ENCODE results near the gene DSE. TPM values are rescaled to one million over a fixed set of nuclear protein-coding genes. Genes with fewer than 3 reads are reported as not detected.
A peak's percentile ranks its signal among the peaks of the same experiment; 100 is the strongest.

DSE gene
- polyA plus RNA-seq, 2 of the 4 experiments (the other 2 are of a cell fraction) = 20.2 to 22.7 TPM

- TF ChIP-seq PBX3 (IDR thresholded peaks at IDR 0.05) (no peak), RAD21 (conservative IDR thresholded peaks at IDR 0.05 in 1 of 2, IDR thresholded peaks at IDR 0.05 in 1 of 2) (no peak)
- TF ChIP-seq, protein P1, sequence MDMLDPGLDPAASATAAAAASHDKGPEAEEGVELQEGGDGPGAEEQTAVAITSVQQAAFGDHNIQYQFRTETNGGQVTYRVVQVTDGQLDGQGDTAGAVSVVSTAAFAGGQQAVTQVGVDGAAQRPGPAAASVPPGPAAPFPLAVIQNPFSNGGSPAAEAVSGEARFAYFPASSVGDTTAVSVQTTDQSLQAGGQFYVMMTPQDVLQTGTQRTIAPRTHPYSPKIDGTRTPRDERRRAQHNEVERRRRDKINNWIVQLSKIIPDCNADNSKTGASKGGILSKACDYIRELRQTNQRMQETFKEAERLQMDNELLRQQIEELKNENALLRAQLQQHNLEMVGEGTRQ (IDR thresholded peaks at IDR 0.05) = no peak
- Histone ChIP-seq H3K4me1 (peaks cover 37% of the 10 kb centered on the region), H3K4me2 (peak overlapping the region; percentile 49), H3K4me3 (no peak overlapping the region), H3K27ac (peak overlapping the region in 1 of 2 experiments; percentile 68; a peak in 1 of 6 replicates), H3K9me3 (no peaks in the 10 kb centered on the region)
- DNase-seq (ENCODE audit: low read depth in 1 of 2, low spot score in 1 of 2) (no peak), FAIRE-seq (no peak), ATAC-seq (no peak)
- CTCF ChIA-PET = no interaction called here
- WGBS (ENCODE audit: missing lambda C conversion rate) = 14% methylated on average over 3 of the region's 3 CpGs
- POLR2A ChIA-PET = no interaction called here
These were observed 10.3 kb downstream of the DSE start for GRCh38 chr6:116381000-116381399.

DNA sequence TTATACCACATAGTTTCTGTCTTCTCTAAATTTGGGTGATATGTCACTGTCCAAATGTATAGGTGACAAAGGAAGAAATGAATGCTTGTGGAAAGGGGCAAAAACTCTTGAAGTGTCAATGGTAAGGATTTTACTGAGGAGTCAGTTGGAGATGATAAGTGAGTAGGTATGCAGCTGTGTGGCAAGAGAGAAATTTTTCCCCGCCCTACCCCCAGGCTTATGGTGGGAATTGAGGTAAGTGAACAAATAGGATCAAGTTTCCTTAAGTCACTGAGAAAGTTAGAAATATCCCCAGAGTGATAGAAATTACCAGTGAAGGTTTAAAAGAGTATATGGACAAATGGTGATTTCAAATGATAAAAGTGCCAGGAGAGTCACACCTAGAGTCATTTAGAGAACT, 11.8 kb downstream of the DSE start:
- ChIA-PET CTCF (no interaction called here), POLR2A (no interaction called here)
- Histone ChIP-seq H3K4me2 (no peak overlapping the region), H3K9me3 (no peaks in the 10 kb centered on the region), H3K4me3 (no peak overlapping the region), H3K27ac (peak overlapping the region in 1 of 2 experiments; percentile 16; a peak in 1 of 6 replicates), H3K4me1 (peaks cover 53% of the 10 kb centered on the region)
- no peak for FAIRE-seq
- ATAC-seq = no peak
- TF ChIP-seq RARB (CRISPR knock-in tag; IDR thresholded peaks at IDR 0.05) (no peak), REST (IDR thresholded peaks at IDR 0.05) (no peak), CBX8 (IDR thresholded peaks at IDR 0.05) (no peak), EP300 (IDR thresholded peaks at IDR 0.05) (no peak), GATA3 (IDR thresholded peaks at IDR 0.05; ENCODE audit: borderline replicate concordance) (no peak), FOSB (CRISPR knock-in tag; IDR thresholded peaks at IDR 0.05) (no peak), NR3C1 (IDR thresholded peaks at IDR 0.05) (no peak), ZNF302 (CRISPR knock-in tag; IDR thresholded peaks at IDR 0.05) (no peak), EHF (CRISPR knock-in tag; IDR thresholded peaks at IDR 0.05) (no peak), RAD21 (conservative IDR thresholded peaks at IDR 0.05 in 1 of 2, IDR thresholded peaks at IDR 0.05 in 1 of 2) (no peak), FOSL2 (IDR thresholded peaks at IDR 0.05) (no peak), FOSL2 (CRISPR knock-in tag; IDR thresholded peaks at IDR 0.05) (no peak), NPAS2 (CRISPR knock-in tag; IDR thresholded peaks at IDR 0.05; ENCODE audit: borderline replicate concordance) (no peak), TP53 (CRISPR knock-in tag; IDR thresholded peaks at IDR 0.05) (no peak), CHD2 (IDR thresholded peaks at IDR 0.05; ENCODE audit: low read length, partially characterized antibody) (no peak), TFCP2L1 (CRISPR knock-in tag; IDR thresholded peaks at IDR 0.05) (no peak), RFX5 (IDR thresholded peaks at IDR 0.05) (no peak), ATOH8 (CRISPR knock-in tag; IDR thresholded peaks at IDR 0.05; ENCODE audit: low read depth) (no peak)
- no peak for DNase-seq (ENCODE audit: low read depth in 1 of 2, low spot score in 1 of 2)
- WGBS (ENCODE audit: missing lambda C conversion rate) = 100% methylated on average over 1 of the region's 1 CpG
